ENCODE measurements around the gene HNRNPC.
"Not testable (repeated sequence)": the region's sequence is repeated elsewhere in the genome, so short reads cannot be mapped to it uniquely, and the experiment has no call there.

The HNRNPC gene

GRCh38 chr14:21269252-21270046, at the start of gene HNRNPC:
HNRNPC (minus strand) TSS chr14:21269442; CDS start chr14:21234193, 35,249 bp downstream.
- DNase-seq (ENCODE audit: low read depth): peak; percentile 100

DNA sequence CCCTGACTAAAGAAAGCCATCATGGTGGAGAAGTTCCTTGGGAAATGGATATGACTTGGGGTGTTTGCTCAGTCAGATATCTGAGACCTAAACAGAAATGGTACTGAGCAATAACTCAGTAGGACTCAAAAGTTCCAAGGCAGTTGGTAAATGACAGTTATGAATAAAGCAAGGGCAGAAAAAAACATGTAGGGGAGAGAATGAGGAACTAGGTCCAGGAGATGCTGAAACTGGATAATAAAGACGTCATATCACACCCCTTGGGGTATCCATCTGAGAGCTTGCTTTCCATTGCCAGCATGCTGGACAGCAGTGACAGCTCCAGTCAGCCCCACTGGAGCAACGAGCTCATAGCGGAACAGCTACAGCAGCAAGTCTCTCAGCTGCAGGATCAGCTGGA, 48.2 kb upstream of the HNRNPC start:
- DNase-seq (ENCODE audit: low read depth): no peak

GRCh38 chr14:21313512-21313911, 44.3 kb upstream of the HNRNPC start:
- DNase-seq (ENCODE audit: low read depth): no peak

DNA sequence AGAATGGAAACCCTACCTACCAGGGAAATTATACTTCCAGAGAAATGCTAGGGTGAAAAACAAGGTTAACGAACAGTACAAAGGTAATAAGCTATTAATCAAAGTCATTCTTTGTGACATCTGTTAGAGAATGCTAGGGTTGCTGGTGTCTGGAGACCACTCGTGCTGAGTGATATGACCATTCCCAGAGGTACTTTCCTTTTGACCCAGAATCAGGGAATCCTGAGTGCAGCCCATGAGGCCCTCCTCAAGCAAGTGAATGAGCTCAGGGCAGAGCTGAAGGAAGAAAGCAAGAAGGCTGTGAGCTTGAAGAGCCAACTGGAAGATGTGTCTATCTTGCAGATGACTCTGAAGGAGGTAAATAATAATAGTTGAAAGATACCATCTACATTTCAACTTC, 42.4 kb upstream of the HNRNPC start:
- no peak for DNase-seq (ENCODE audit: low read depth)

- no peak for DNase-seq (ENCODE audit: low read depth)
Measured at GRCh38 chr14:21309956-21310355, 40.7 kb upstream of the HNRNPC start.

DNA sequence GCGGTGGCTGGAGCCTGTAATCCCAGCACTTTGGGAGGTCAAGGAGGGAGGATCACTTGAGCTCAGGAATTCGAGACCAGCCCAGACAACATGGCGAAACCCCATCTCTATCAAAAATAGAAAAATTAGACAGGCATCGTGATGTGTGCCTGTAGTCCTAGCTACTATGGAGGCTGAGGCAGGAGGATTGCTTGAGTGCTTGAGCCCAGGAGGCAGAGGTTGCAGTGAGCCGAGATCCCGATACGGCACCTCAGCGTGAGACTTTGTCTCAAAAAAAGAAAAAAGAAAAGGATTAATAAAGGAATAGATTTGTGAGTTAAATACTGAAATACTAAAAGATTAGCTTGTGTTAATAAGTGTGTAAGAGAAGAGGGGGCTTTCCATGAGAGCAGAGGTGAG, 40.0 kb upstream of the HNRNPC start:
- DNase-seq (ENCODE audit: low read depth): no peak

GRCh38 chr14:21308479-21309237, 39.4 kb upstream of the HNRNPC start:
- peak; percentile 7 for DNase-seq (ENCODE audit: low read depth)

- DNase-seq (ENCODE audit: low read depth): no peak
Measured at GRCh38 chr14:21308132-21308478, 38.9 kb upstream of the HNRNPC start.

- DNase-seq (ENCODE audit: low read depth): no peak
Measured at GRCh38 chr14:21307637-21308036, 38.4 kb upstream of the HNRNPC start.

GRCh38 chr14:21302836-21303140, 33.5 kb upstream of the HNRNPC start:
- not testable (repeated sequence) for DNase-seq (ENCODE audit: low read depth)

GRCh38 chr14:21302013-21302835, 33.0 kb upstream of the HNRNPC start:
- no peak for DNase-seq (ENCODE audit: low read depth)

GRCh38 chr14:21300892-21301291, 31.6 kb upstream of the HNRNPC start:
- DNase-seq (ENCODE audit: low read depth): no peak

- no peak for DNase-seq (ENCODE audit: low read depth)
Measured at GRCh38 chr14:21299562-21300130, 30.4 kb upstream of the HNRNPC start.

DNA sequence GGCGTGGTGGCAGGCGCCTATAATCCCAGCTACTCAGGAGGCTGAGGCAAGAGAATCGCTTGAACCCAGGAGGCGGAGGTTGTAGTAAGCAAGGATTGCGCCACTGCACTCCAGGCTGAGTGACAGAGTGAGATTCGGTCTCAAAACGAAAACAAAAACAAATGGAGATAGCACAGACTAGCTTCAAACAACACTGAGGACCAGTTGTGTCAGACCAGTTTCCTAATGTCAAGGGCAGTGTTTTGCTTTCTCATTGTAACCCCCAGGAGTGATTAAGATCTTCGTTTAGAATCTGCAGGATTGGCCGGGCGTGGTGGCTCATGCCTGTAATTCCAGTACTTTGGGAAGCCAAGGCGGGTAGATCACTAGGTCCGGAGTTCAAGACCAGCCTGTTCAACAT, 29.1 kb upstream of the HNRNPC start:
- DNase-seq (ENCODE audit: low read depth): no peak

GRCh38 chr14:21294026-21294425, 24.8 kb upstream of the HNRNPC start:
- DNase-seq (ENCODE audit: low read depth): not testable (repeated sequence)

DNA sequence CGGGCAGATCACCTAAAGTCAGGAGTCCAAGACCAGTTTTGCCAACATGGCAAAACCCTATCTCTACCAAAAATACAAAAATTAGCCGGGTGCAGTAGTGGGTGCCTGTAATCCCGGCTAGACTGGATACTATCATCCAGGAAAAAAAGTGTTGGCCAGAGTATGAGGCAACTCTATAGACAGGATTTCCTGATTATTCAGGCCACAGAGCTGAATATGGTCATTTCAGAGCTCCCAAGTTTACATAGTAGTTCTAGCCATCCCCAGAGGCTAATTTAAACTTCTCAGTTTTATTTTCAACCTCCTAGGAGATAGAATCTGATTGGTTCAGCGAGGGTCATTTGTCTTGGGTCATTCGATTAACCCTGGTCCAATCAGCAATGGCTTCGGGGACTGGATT, 17.9 kb upstream of the HNRNPC start:
- no peak for DNase-seq (ENCODE audit: low read depth)

DNA sequence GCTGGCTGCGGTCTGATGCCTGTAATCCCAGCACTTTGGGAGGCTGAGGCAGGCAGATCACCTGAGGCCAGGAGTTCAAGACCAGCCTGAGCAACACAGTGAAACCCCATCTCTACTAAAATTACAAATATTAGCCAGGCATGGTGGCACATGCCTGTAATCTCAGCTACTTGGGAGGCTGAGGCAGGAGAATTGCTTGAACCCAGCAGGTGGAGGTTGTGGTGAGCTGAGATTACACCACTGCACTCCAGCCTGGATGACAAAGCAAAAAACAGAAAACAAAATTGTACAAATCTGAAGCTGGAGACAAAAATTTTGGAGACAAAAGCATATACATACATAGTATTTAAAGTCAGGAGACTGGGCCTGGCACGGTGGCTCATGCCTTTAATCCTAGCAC, 17.3 kb upstream of the HNRNPC start:
- DNase-seq (ENCODE audit: low read depth): not testable (repeated sequence)

DNA sequence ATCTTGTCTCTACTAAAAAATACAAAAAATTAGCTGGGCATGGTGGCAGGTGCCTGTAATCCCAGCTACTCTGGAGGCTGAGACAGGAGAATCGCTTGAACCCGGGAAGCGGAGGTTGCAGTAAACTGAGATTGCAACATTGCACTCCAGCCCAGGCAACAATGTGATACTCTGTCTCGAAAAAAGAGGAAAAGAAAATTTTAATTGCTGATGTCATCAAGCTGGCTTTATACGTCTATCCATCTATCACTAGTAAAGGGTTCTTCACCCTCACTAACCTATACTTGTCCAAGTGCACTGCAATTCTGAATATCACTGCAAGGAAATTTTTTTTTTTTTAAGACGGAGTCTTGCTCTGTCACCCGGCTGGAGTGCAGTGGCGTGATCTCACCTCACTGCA, 12.7 kb upstream of the HNRNPC start:
- DNase-seq (ENCODE audit: low read depth): not testable (repeated sequence)

- no peak for DNase-seq (ENCODE audit: low read depth)
Measured at GRCh38 chr14:21279783-21280182, 10.5 kb upstream of the HNRNPC start, which contains the start of gene RPGRIP1. RPGRIP1 (plus strand) TSS chr14:21280083; CDS start chr14:21287977, 7,894 bp downstream.

DNA sequence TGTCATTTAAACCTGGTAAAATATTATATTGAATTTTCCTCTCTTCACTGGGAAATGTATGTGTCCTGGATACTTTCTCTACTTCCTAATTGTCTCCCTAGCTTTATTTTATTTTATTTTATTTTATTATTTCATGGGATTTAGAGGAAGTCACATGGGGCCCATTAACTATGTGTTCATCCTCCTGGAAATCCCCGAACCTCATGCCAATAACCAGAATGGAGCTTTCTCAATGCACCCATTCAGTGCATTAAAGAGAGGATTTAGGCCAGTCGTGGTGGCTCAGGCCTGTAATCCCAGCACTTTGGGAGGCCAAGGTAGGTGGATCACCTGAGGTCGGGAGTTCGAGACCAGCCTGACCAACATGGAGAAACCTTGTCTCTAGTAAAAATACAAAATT, 9.4 kb upstream of the HNRNPC start:
- DNase-seq (ENCODE audit: low read depth): no peak

DNA sequence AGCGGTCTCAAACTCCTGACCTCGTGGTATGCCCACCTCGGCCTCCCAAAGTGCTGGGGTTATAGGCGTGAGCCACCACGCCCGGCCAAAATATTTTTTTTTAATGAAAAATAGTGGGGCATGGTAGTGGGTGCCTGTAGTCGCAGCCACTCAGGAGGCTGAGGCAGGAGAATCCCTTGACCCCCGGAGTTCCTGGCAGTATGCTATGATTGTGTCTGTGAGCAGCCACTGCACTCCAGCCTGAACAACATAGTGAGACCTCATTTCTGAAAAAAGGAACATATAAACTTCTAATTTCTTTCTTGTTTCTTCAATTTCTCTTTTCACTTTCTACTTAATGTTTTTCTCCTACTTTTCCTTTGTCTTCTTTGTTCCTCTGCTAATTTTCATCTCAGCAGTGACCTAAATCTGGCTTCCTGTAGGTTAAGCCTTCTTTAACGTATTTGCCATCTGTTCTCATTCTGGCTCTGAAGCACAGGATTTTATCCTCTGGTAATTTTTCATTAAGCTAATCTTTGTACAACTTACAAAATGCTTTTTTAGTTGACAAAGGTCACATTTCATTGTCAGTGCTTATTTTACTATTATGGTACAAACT, 6.1 kb upstream of the HNRNPC start:
- no peak for DNase-seq (ENCODE audit: low read depth)

DNA sequence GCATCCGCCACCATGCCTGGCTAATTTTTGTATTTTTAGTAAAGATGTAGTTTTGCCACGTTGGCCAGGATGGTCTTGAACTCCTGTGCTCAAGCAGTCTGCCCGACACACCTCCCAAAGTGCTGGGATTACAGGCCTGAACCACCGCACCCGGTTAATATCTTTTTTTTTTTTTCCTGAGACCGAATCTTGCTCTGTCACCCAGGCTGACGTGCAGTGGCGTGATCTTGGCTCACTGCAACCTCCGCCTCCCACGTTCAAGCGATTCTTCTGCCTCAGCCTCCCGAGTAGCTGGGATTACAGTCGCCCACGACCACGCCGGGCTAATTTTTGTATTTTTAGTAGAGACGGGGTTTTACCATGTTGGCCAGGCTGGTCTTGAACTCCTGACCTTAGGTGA, 3.4 kb upstream of the HNRNPC start:
- not testable (repeated sequence) for DNase-seq (ENCODE audit: low read depth)
